Hepatocyte (in vitro differentiated cells): Measurements from ENCODE around the gene GULP1.

Source experiments
- EZH2 ChIP-seq: fragments of 200-600 bp; sonication (generic); IDR thresholded peaks from 2 replicates; pipeline ENCODE4 v1.6.1; 2016; ENCODE audit warnings: antibody characterized with exemption, mild to moderate bottlenecking, borderline replicate concordance
- EZH2phosphoT487 ChIP-seq: fragments of 200-600 bp; sonication (generic); IDR thresholded peaks from one replicate; pipeline ENCODE4 v1.6.1; 2018; ENCODE audit warnings: antibody characterized with exemption, mild to moderate bottlenecking, low read depth, moderate library complexity; ENCODE audit not compliant: unreplicated experiment, severe bottlenecking
- TF ChIP-seq, protein P1 (sequence below): fragments of 200-600 bp; sonication (generic); IDR thresholded peaks from 2 replicates; pipeline ENCODE4 v1.5.1; 2016; ENCODE audit warnings: antibody characterized with exemption, mild to moderate bottlenecking; ENCODE audit not compliant: poor library complexity

DNA sequence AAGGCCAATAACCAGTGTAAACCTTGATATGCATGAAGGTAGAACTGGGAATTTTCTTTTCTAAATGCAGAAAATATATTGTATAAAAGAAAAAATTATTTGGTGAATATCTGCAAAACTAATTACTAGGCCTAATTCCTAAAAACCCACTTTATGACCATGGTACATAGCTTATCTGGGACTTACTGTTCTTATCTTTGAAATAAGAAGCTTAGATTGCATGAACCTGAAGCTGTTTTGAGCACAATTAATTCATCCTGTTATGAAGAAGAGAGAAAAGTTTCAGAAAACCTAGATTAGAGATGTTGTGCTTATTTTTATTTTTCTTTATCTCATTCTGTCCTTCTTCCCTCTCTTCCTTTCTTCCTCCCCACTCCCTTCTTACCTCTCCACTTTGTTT, 235.0 kb downstream of the GULP1 start:
- TF ChIP-seq, protein P1, sequence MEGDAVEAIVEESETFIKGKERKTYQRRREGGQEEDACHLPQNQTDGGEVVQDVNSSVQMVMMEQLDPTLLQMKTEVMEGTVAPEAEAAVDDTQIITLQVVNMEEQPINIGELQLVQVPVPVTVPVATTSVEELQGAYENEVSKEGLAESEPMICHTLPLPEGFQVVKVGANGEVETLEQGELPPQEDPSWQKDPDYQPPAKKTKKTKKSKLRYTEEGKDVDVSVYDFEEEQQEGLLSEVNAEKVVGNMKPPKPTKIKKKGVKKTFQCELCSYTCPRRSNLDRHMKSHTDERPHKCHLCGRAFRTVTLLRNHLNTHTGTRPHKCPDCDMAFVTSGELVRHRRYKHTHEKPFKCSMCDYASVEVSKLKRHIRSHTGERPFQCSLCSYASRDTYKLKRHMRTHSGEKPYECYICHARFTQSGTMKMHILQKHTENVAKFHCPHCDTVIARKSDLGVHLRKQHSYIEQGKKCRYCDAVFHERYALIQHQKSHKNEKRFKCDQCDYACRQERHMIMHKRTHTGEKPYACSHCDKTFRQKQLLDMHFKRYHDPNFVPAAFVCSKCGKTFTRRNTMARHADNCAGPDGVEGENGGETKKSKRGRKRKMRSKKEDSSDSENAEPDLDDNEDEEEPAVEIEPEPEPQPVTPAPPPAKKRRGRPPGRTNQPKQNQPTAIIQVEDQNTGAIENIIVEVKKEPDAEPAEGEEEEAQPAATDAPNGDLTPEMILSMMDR = no peak
- TF ChIP-seq EZH2 (no peak), EZH2phosphoT487 (no peak)
